GM12878 (cell line): ENCODE data around the gene CDX1. TPM values are rescaled to one million over a fixed set of nuclear protein-coding genes. Genes with fewer than 3 reads are reported as not detected.

Source experiments
- ATAC-seq: fragments of 200-7000 bp; cut with Tn5 transposase; 3 replicates; pipeline ENCODE4 v1.9.1; 2020; ENCODE audit warnings: mild to moderate bottlenecking, moderate library complexity
- BruUV-seq: library from RNA; stranded (reverse); fragments of 400-500 nt; replicated peaks from 2 replicates; lab custom pipeline; 2021; lab: Mats Ljungman, UMichigan
- CTCF ChIA-PET: fragments of 300-600 bp; sonication (Branson Sonifier 250); formaldehyde crosslinking; extraction: SDS; loops from one replicate; lab custom pipeline; 2021; ENCODE audit warnings: inconsistent platforms; lab: Yijun Ruan, JAX
- POLR2A ChIA-PET: fragments of 350-600 bp; formaldehyde crosslinking; extraction: SDS; loops from one replicate; lab custom pipeline; 2021; ENCODE audit warnings: inconsistent platforms; lab: Charles Lee
- RAD21 ChIA-PET: fragments of 300-600 bp; sonication (Branson Sonifier 250); formaldehyde crosslinking; loops from one replicate; lab custom pipeline; 2023; ENCODE audit warnings: antibody characterized with exemption; ENCODE audit not compliant: unreplicated experiment; lab: Charles Lee
- SMC1A ChIA-PET: fragments of 300-600 bp; sonication (Branson Sonifier 250); formaldehyde crosslinking; loops from one replicate; lab custom pipeline; 2023; ENCODE audit not compliant: unreplicated experiment, uncharacterized antibody; lab: Charles Lee
- DNase-seq: peaks from one replicate; pipeline ENCODE4 v3.0.0-alpha.2; 2011; ENCODE audit warnings: low read depth, low spot score
- FAIRE-seq: peaks from 3 replicates; lab custom pipeline; 2011; peaks lifted over from hg19 to GRCh38; lab: Jason Lieb, UNC
- H2AFZ ChIP-seq: 2 replicates; pipeline ENCODE4 v1.6.0; 2011; ENCODE audit warnings: low read depth, low read length, control low read depth; ENCODE audit not compliant: control insufficient read depth
- H3K27ac ChIP-seq: 2 replicates; pipeline ENCODE4 v1.5.1; 2011; ENCODE audit warnings: control low read depth; ENCODE audit not compliant: control insufficient read depth, insufficient read depth
- H3K27me3 ChIP-seq, 2 experiments: replicated peaks in 1 of 2; 2 replicates each; pipeline versions ENCODE4 v1.6.0 to v1.6.1; 2011; ENCODE audit warnings: low read length in 1 of 2; ENCODE audit not compliant: control insufficient read depth in 2 of 2, insufficient read depth in 2 of 2
- H3K36me3 ChIP-seq, 2 experiments: 2 replicates each; pipeline ENCODE4 v1.5.1; 2011; ENCODE audit warnings: low read length in 1 of 2; ENCODE audit not compliant: control insufficient read depth in 2 of 2, insufficient read depth in 2 of 2
- H3K4me1 ChIP-seq: 2 replicates; pipeline ENCODE4 v1.6.1; 2011; ENCODE audit warnings: mild to moderate bottlenecking, low read length, moderate library complexity, mixed read lengths; ENCODE audit not compliant: control insufficient read depth, insufficient read depth
- H3K4me2 ChIP-seq: 2 replicates; pipeline ENCODE4 v1.6.0; 2011; ENCODE audit warnings: control low read depth; ENCODE audit not compliant: control insufficient read depth, insufficient read depth
- H3K4me3 ChIP-seq: fragments of 200-600 bp; sonication (generic); 2 replicates; pipeline ENCODE4 v1.5.1; 2016
- H3K79me2 ChIP-seq: 2 replicates; pipeline ENCODE4 v1.6.0; 2011; ENCODE audit warnings: low read length; ENCODE audit not compliant: control insufficient read depth, insufficient read depth
- H3K9ac ChIP-seq: 2 replicates; pipeline ENCODE4 v1.8.0; 2011; ENCODE audit warnings: low read length, control low read depth, mixed read lengths; ENCODE audit not compliant: control insufficient read depth, insufficient read depth
- H3K9me3 ChIP-seq: replicated peaks from 3 replicates; pipeline ENCODE4 v1.5.1; 2011; ENCODE audit warnings: mild to moderate bottlenecking, low read length; ENCODE audit not compliant: control insufficient read depth, insufficient read depth
- H4K20me1 ChIP-seq: 2 replicates; pipeline ENCODE4 v1.6.0; 2011; ENCODE audit not compliant: control insufficient read depth, insufficient read depth
- IKZF1 ChIP-seq: fragments of 450-650 bp; conservative IDR thresholded peaks from 2 replicates; pipeline ENCODE4 v1.6.1; 2017; ENCODE audit warnings: antibody characterized with exemption, mild to moderate bottlenecking
- MEF2B ChIP-seq: fragments of 450-650 bp; IDR thresholded peaks from 2 replicates; pipeline ENCODE4 v1.6.1; 2018; ENCODE audit warnings: mild to moderate bottlenecking, moderate library complexity; ENCODE audit not compliant: partially characterized antibody, poor library complexity, severe bottlenecking
- MTA3 ChIP-seq: IDR thresholded peaks from 2 replicates; pipeline ENCODE4 v1.6.1; 2012; ENCODE audit warnings: low read length, inconsistent platforms, borderline replicate concordance
- NFYB ChIP-seq: IDR thresholded peaks from 2 replicates; pipeline ENCODE4 v1.6.1; 2011; ENCODE audit warnings: low read depth, mild to moderate bottlenecking, low read length, improper control_type of control experiment, moderate library complexity; ENCODE audit not compliant: insufficient read depth
- NR2C2 ChIP-seq: IDR thresholded peaks from 2 replicates; pipeline ENCODE4 v1.6.1; 2011; ENCODE audit warnings: borderline replicate concordance, low read depth; ENCODE audit not compliant: control insufficient read depth, insufficient read length
- POU2F2 ChIP-seq: IDR thresholded peaks from 3 replicates; pipeline ENCODE4 v1.6.1; 2011; ENCODE audit warnings: low read depth, mild to moderate bottlenecking, low read length, borderline replicate concordance
- RB1 ChIP-seq: fragments of 450-650 bp; formaldehyde crosslinking; IDR thresholded peaks from 2 replicates; pipeline ENCODE4 v1.6.1; 2017; ENCODE audit warnings: mild to moderate bottlenecking, borderline replicate concordance
- RCOR1 ChIP-seq: conservative IDR thresholded peaks from 2 replicates; pipeline ENCODE4 v1.6.1; 2012; ENCODE audit warnings: low read depth, low read length, improper control_type of control experiment
- SMARCA5 ChIP-seq: fragments of 450-650 bp; IDR thresholded peaks from 2 replicates; pipeline ENCODE4 v1.6.1; 2017; ENCODE audit warnings: mild to moderate bottlenecking
- SP1 ChIP-seq: IDR thresholded peaks from one replicate; pipeline ENCODE4 v1.6.1; 2011; ENCODE audit warnings: low read depth, low read length
- SREBF2 ChIP-seq: IDR thresholded peaks from 2 replicates; pipeline ENCODE4 v1.6.1; 2012; ENCODE audit warnings: mild to moderate bottlenecking, low read length
- TCF7 ChIP-seq: IDR thresholded peaks from 2 replicates; pipeline ENCODE4 v1.6.1; 2014; ENCODE audit warnings: antibody characterized with exemption, borderline replicate concordance
- ZNF24 ChIP-seq: fragments of 450-650 bp; IDR thresholded peaks from 2 replicates; pipeline ENCODE4 v1.6.1; 2017; ENCODE audit warnings: antibody characterized with exemption, mild to moderate bottlenecking
- ZSCAN29 ChIP-seq: fragments of 450-650 bp; IDR thresholded peaks from 2 replicates; pipeline ENCODE4 v1.6.1; 2017; ENCODE audit warnings: mild to moderate bottlenecking, moderate library complexity
- WGBS: methylation state at CpG from one replicate; pipeline ENCODE4 v1.1.6; 2016; ENCODE audit warnings: low lambda C conversion rate; ENCODE audit not compliant: insufficient replicate concordance, insufficient coverage; ENCODE audit errors: missing lambda C conversion rate; 5-methylcytosine and 5-hydroxymethylcytosine counted together
- in situ Hi-C: fragments of 300-500 bp; cut with MboI; formaldehyde crosslinking; loops from 9 replicates; pipeline ENCODE4 v1.14.3; 2018; ENCODE audit warnings: mixed read lengths
- intact Hi-C: fragments of 100-400 bp; cut with micrococcal nuclease; formaldehyde crosslinking; loops from one replicate; pipeline ENCODE4 v1.14.2; 2022; ENCODE audit not compliant: unreplicated experiment
- polyA plus RNA-seq, 11 experiments: library from polyadenylated mRNA; depleted of rRNA in 4 of 11; unstranded in 6 of 11; stranded (reverse) in 5 of 11; fragments of >200 nt; fragmentation: Nextera tagmentation in 4 of 11; fragmentation: Illumina TruSeq in 1 of 11; extraction: Ambion mirVana in 4 of 11; extraction: Trizol in 1 of 11; gene quantifications; 1 replicate in 1 of 11; 2 replicates in 10 of 11; pipeline versions ENCODE4 v1.2.1 to v1.2.3, GENCODE V29; 2011 to 2016; ENCODE audit warnings: inconsistent platforms in 2 of 11, missing spikeins in 2 of 11, low read depth in 1 of 11
- total RNA-seq, 4 experiments: library from RNA; depleted of rRNA in 3 of 4; stranded (reverse); fragments of >200 nt in 3 of 4; fragmentation: Illumina TruSeq in 1 of 4; extraction: Trizol in 1 of 4; gene quantifications; 2 replicates each; pipeline versions ENCODE4 v1.2.1 to v1.2.3, GENCODE V29; 2013 to 2021
- TF ChIP-seq, protein P1 (sequence below): fragments of 450-650 bp; IDR thresholded peaks from 2 replicates; pipeline ENCODE4 v1.6.1; 2017; ENCODE audit warnings: low read depth, mild to moderate bottlenecking, moderate library complexity
- TF ChIP-seq, protein P2 (sequence below): IDR thresholded peaks from 2 replicates; pipeline ENCODE4 v1.6.1; 2011; ENCODE audit warnings: borderline replicate concordance, low read depth, mild to moderate bottlenecking, moderate library complexity, low read length; ENCODE audit not compliant: insufficient read depth, poor library complexity, severe bottlenecking
- TF ChIP-seq, protein P3 (sequence below): fragments of 450-650 bp; IDR thresholded peaks from 2 replicates; pipeline ENCODE4 v1.6.1; 2014; ENCODE audit warnings: mild to moderate bottlenecking
- TF ChIP-seq, protein P4 (sequence below): IDR thresholded peaks from 2 replicates; pipeline ENCODE4 v1.6.1; 2012; ENCODE audit warnings: low read length, inconsistent platforms

CDX1 gene
- total and polyA plus RNA-seq, 10 of the 15 experiments (the other 5 are each of a cell fraction or from before 2014, with no cell fraction given), result not detected

DNA sequence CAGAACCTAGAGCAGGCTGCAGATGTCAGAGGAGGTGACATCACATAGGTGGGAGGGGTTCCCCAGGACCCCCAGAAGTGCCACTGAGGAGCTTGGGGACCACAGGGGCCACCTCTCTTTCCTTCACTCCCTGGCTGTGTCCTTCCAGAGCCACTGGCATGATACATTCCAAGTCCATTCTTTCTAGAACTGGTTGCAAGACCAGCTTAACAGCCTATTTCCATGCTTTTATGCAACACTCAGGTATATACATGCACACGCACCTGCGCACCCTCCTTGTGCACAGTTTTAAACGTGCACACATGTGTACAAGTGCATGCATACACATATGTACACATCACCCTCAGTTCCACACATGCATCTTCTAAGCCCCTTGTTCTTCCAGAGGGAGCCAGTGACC is 63.0 kb downstream of the CDX1 start:
- no peak overlapping the region for H2AFZ ChIP-seq
- ChIA-PET RAD21 (no interaction called here), CTCF (interaction anchor here (2.3 kb wide), 1 partner anchor 11 kb away, joined by 6 read pairs; no protein-coding TSS in a partner anchor), SMC1A (no interaction called here), POLR2A (no interaction called here)
- H3K9ac ChIP-seq, result no peak overlapping the region
- H3K4me2 ChIP-seq, result no peak overlapping the region
- no TSS peak for BruUV-seq
- H3K27me3 ChIP-seq, result no peaks in the 10 kb centered on the region; a peak in 1 of 4 replicates
- FAIRE-seq, result no peak
- WGBS, result 51% methylated on average over 3 of the region's 3 CpGs
- H4K20me1 ChIP-seq, result no peaks in the 10 kb centered on the region
- no peaks in the 10 kb centered on the region for H3K36me3 ChIP-seq
- H3K9me3 ChIP-seq, result no peaks in the 10 kb centered on the region
- ATAC-seq, result no peak
- in situ Hi-C loops, result loop anchor here (10.0 kb wide), 1 partner anchor 595 kb away; no protein-coding TSS in a partner anchor
- intact Hi-C loops, result no loop called here
- no peak overlapping the region for H3K27ac ChIP-seq
- DNase-seq, result no peak
- no peaks in the 10 kb centered on the region for H3K79me2 ChIP-seq
- no peak overlapping the region for H3K4me3 ChIP-seq
- no peaks in the 10 kb centered on the region for H3K4me1 ChIP-seq
- no peak for TF ChIP-seq NR2C2
- TF ChIP-seq SREBF2, result no peak
- no peak for TF ChIP-seq ZSCAN29
- TF ChIP-seq, protein P1, sequence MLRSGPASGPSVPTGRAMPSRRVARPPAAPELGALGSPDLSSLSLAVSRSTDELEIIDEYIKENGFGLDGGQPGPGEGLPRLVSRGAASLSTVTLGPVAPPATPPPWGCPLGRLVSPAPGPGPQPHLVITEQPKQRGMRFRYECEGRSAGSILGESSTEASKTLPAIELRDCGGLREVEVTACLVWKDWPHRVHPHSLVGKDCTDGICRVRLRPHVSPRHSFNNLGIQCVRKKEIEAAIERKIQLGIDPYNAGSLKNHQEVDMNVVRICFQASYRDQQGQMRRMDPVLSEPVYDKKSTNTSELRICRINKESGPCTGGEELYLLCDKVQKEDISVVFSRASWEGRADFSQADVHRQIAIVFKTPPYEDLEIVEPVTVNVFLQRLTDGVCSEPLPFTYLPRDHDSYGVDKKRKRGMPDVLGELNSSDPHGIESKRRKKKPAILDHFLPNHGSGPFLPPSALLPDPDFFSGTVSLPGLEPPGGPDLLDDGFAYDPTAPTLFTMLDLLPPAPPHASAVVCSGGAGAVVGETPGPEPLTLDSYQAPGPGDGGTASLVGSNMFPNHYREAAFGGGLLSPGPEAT, result no peak
- no peak for TF ChIP-seq NFYB
- TF ChIP-seq POU2F2, result no peak
- TF ChIP-seq SMARCA5, result no peak
- TF ChIP-seq RB1, result no peak
- TF ChIP-seq, protein P2, sequence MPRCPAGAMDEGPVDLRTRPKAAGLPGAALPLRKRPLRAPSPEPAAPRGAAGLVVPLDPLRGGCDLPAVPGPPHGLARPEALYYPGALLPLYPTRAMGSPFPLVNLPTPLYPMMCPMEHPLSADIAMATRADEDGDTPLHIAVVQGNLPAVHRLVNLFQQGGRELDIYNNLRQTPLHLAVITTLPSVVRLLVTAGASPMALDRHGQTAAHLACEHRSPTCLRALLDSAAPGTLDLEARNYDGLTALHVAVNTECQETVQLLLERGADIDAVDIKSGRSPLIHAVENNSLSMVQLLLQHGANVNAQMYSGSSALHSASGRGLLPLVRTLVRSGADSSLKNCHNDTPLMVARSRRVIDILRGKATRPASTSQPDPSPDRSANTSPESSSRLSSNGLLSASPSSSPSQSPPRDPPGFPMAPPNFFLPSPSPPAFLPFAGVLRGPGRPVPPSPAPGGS, result no peak
- TF ChIP-seq, protein P3, sequence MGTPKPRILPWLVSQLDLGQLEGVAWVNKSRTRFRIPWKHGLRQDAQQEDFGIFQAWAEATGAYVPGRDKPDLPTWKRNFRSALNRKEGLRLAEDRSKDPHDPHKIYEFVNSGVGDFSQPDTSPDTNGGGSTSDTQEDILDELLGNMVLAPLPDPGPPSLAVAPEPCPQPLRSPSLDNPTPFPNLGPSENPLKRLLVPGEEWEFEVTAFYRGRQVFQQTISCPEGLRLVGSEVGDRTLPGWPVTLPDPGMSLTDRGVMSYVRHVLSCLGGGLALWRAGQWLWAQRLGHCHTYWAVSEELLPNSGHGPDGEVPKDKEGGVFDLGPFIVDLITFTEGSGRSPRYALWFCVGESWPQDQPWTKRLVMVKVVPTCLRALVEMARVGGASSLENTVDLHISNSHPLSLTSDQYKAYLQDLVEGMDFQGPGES, result no peak
- TF ChIP-seq TCF7, result no peak
- no peak for TF ChIP-seq MTA3
- TF ChIP-seq, protein P4, sequence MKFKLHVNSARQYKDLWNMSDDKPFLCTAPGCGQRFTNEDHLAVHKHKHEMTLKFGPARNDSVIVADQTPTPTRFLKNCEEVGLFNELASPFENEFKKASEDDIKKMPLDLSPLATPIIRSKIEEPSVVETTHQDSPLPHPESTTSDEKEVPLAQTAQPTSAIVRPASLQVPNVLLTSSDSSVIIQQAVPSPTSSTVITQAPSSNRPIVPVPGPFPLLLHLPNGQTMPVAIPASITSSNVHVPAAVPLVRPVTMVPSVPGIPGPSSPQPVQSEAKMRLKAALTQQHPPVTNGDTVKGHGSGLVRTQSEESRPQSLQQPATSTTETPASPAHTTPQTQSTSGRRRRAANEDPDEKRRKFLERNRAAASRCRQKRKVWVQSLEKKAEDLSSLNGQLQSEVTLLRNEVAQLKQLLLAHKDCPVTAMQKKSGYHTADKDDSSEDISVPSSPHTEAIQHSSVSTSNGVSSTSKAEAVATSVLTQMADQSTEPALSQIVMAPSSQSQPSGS, result no peak
- no peak for TF ChIP-seq IKZF1
- no peak for TF ChIP-seq SP1
- no peak for TF ChIP-seq MEF2B
- TF ChIP-seq RCOR1, result no peak
- TF ChIP-seq ZNF24, result no peak
